ENCODE data around the gene FMNL2.

DNA sequence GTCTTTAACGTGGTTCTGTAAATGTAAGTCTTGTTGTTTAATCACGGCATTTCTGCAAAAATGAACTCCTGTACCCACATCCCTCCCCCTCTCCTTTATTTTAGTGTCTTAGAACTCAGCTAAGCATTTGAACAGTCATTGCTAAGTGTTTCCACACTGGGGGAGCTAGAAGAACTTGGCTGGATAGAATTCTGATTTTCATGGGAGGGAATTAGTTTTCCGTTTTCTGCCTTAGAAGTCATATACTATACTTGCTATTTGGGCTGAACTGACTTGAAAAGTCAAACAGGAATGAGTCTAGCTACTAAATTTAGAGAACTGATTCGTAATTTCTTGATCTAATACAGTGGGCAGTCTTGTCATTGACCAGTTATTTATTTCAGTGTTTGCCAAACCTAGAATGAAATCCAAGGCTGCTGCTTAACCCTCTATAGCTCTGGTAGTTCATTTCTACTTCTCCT is 61.1 kb downstream of the FMNL2 start:
- no peak for TF ChIP-seq MXI1 (IDR thresholded peaks at IDR 0.05; ENCODE audit: borderline replicate concordance, low read depth, low read length)
- TF ChIP-seq, protein P1, sequence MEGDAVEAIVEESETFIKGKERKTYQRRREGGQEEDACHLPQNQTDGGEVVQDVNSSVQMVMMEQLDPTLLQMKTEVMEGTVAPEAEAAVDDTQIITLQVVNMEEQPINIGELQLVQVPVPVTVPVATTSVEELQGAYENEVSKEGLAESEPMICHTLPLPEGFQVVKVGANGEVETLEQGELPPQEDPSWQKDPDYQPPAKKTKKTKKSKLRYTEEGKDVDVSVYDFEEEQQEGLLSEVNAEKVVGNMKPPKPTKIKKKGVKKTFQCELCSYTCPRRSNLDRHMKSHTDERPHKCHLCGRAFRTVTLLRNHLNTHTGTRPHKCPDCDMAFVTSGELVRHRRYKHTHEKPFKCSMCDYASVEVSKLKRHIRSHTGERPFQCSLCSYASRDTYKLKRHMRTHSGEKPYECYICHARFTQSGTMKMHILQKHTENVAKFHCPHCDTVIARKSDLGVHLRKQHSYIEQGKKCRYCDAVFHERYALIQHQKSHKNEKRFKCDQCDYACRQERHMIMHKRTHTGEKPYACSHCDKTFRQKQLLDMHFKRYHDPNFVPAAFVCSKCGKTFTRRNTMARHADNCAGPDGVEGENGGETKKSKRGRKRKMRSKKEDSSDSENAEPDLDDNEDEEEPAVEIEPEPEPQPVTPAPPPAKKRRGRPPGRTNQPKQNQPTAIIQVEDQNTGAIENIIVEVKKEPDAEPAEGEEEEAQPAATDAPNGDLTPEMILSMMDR (conservative IDR thresholded peaks at IDR 0.05; ENCODE audit: low read depth, low read length), result no peak
- TF ChIP-seq POLR2A (IDR thresholded peaks at IDR 0.05; ENCODE audit: low read depth, low read length), result no peak
- TF ChIP-seq BHLHE40 (IDR thresholded peaks at IDR 0.05; ENCODE audit: low read depth, low read length), result no peak
- TF ChIP-seq, protein P2, sequence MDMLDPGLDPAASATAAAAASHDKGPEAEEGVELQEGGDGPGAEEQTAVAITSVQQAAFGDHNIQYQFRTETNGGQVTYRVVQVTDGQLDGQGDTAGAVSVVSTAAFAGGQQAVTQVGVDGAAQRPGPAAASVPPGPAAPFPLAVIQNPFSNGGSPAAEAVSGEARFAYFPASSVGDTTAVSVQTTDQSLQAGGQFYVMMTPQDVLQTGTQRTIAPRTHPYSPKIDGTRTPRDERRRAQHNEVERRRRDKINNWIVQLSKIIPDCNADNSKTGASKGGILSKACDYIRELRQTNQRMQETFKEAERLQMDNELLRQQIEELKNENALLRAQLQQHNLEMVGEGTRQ (IDR thresholded peaks at IDR 0.05; ENCODE audit: low read depth, low read length), result no peak

Measured in IMR-90 (cell line).